Endodermal cell (in vitro differentiated cells): ENCODE measurements around the gene ERVH48-1. TPM values are rescaled to one million over a fixed set of nuclear protein-coding genes. Genes with fewer than 3 reads are reported as not detected.

ENCODE experiments used
- DNase-seq: peaks from one replicate; pipeline ENCODE4 v3.0.0-alpha.2; 2017
- H3K27ac ChIP-seq: 2 replicates; pipeline ENCODE4 v1.5.1; 2013; ENCODE audit warnings: mild to moderate bottlenecking, low read depth, low read length, moderate library complexity
- H3K27me3 ChIP-seq: 2 replicates; pipeline ENCODE4 v1.6.1; 2013; ENCODE audit warnings: mild to moderate bottlenecking, low read length, moderate library complexity; ENCODE audit not compliant: insufficient read depth, control insufficient read depth, poor library complexity, severe bottlenecking
- H3K36me3 ChIP-seq: 2 replicates; pipeline ENCODE4 v1.7.0; 2013; ENCODE audit warnings: mild to moderate bottlenecking, low read length, moderate library complexity; ENCODE audit not compliant: control insufficient read depth, insufficient read depth
- H3K4me1 ChIP-seq: one replicate; pipeline ENCODE4 v1.7.0; 2013; ENCODE audit warnings: low read length; ENCODE audit not compliant: control insufficient read depth, insufficient read depth
- H3K4me3 ChIP-seq: 2 replicates; pipeline ENCODE4 v1.5.1; 2013; ENCODE audit warnings: mild to moderate bottlenecking, low read length, moderate library complexity
- H3K9ac ChIP-seq: 2 replicates; pipeline ENCODE4 v1.6.1; 2013; ENCODE audit warnings: mild to moderate bottlenecking, low read length, moderate library complexity; ENCODE audit not compliant: poor library complexity, severe bottlenecking; ENCODE audit errors: extremely low read depth
- H3K9me3 ChIP-seq: 2 replicates; pipeline ENCODE4 v1.6.1; 2013; ENCODE audit warnings: mild to moderate bottlenecking, low read length, moderate library complexity; ENCODE audit not compliant: control insufficient read depth
- H3K27ac Mint-ChIP-seq: 2 replicates; pipeline ENCODE4 v1.8.0; 2020; ENCODE audit warnings: mixed read lengths
- H3K27me3 Mint-ChIP-seq: 2 replicates; pipeline ENCODE4 v1.8.0; 2021; ENCODE audit warnings: mild to moderate bottlenecking, mixed read lengths; ENCODE audit not compliant: insufficient read depth
- H3K36me3 Mint-ChIP-seq: 2 replicates; pipeline ENCODE4 v1.8.0; 2020; ENCODE audit warnings: low read depth, mixed read lengths
- H3K4me1 Mint-ChIP-seq: 2 replicates; pipeline ENCODE4 v1.8.0; 2020; ENCODE audit warnings: mixed read lengths
- H3K4me3 Mint-ChIP-seq: 2 replicates; pipeline ENCODE4 v1.8.0; 2020; ENCODE audit warnings: mild to moderate bottlenecking, moderate library complexity, mixed read lengths
- H3K9me3 Mint-ChIP-seq: 2 replicates; pipeline ENCODE4 v1.8.0; 2020; ENCODE audit warnings: mild to moderate bottlenecking, mixed read lengths
- WGBS, 2 experiments: methylation state at CpG; one replicate each; pipeline versions ENCODE4 v1.1.5 to v1.1.7; 2013; ENCODE audit warnings: missing lambda C conversion rate in 2 of 2, mixed read lengths in 1 of 2; ENCODE audit not compliant: insufficient coverage in 1 of 2, insufficient read length in 1 of 2; 5-methylcytosine and 5-hydroxymethylcytosine counted together
- total RNA-seq, 2 donors: library from RNA; stranded (reverse); fragmentation: NEBNext Ultra II Directional in 1 of 2; extraction: Animal tissue kit (Norgen Biotek cat#: 25700) in 1 of 2; gene quantifications; 2 replicates in 1 of 2; 3 replicates in 1 of 2; pipeline ENCODE4 v1.2.1, GENCODE V29; 2021
- TF ChIP-seq, protein P1 (sequence below): fragments of 200-600 bp; sonication (generic); conservative IDR thresholded peaks from 2 replicates; pipeline ENCODE4 v1.5.0; 2021; ENCODE audit warnings: antibody characterized with exemption, mild to moderate bottlenecking

The ERVH48-1 gene
- total RNA-seq, 2 donors from 2014 or later, result 34.0 to 186 TPM

DNA sequence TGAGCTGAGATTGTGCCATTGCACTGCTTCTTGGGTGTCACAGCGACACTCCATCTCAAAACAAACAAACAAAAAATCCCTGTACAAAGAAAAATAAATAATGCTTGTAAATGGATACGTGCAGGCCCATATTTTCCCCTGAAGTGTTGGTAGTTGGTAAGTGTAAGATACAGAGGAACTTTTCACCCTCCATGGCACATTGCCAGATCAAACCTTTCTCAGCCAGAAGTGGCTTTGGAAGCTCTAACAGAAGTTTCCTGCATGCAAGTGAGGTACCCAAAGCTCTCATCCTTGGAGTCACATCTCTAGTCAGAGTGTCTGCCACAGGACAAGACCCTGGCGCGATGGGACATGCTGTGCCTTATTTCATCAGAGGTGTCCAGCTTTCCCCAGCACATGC is 25.0 kb downstream of the ERVH48-1 start:
- Histone ChIP-seq H3K4me3 (no peak overlapping the region), H3K36me3 (peaks cover 66% of the 10 kb centered on the region), H3K9me3 (no peaks in the 10 kb centered on the region), H3K27me3 (no peaks in the 10 kb centered on the region), H3K27ac (no peak overlapping the region), H3K9ac (no peak overlapping the region), H3K4me1 (no peaks in the 10 kb centered on the region)
- no peak for DNase-seq
- Mint-ChIP-seq H3K27me3 (no peaks in the 10 kb centered on the region), H3K36me3 (peaks cover 54% of the 10 kb centered on the region), H3K9me3 (no peaks in the 10 kb centered on the region), H3K27ac (no peak overlapping the region), H3K4me1 (no peaks in the 10 kb centered on the region), H3K4me3 (no peak overlapping the region)
- TF ChIP-seq, protein P1, sequence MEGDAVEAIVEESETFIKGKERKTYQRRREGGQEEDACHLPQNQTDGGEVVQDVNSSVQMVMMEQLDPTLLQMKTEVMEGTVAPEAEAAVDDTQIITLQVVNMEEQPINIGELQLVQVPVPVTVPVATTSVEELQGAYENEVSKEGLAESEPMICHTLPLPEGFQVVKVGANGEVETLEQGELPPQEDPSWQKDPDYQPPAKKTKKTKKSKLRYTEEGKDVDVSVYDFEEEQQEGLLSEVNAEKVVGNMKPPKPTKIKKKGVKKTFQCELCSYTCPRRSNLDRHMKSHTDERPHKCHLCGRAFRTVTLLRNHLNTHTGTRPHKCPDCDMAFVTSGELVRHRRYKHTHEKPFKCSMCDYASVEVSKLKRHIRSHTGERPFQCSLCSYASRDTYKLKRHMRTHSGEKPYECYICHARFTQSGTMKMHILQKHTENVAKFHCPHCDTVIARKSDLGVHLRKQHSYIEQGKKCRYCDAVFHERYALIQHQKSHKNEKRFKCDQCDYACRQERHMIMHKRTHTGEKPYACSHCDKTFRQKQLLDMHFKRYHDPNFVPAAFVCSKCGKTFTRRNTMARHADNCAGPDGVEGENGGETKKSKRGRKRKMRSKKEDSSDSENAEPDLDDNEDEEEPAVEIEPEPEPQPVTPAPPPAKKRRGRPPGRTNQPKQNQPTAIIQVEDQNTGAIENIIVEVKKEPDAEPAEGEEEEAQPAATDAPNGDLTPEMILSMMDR, result no peak
- 91 to 100% methylated on average over 3 to 4 of the region's 4 CpGs for WGBS, 2 experiments

DNA sequence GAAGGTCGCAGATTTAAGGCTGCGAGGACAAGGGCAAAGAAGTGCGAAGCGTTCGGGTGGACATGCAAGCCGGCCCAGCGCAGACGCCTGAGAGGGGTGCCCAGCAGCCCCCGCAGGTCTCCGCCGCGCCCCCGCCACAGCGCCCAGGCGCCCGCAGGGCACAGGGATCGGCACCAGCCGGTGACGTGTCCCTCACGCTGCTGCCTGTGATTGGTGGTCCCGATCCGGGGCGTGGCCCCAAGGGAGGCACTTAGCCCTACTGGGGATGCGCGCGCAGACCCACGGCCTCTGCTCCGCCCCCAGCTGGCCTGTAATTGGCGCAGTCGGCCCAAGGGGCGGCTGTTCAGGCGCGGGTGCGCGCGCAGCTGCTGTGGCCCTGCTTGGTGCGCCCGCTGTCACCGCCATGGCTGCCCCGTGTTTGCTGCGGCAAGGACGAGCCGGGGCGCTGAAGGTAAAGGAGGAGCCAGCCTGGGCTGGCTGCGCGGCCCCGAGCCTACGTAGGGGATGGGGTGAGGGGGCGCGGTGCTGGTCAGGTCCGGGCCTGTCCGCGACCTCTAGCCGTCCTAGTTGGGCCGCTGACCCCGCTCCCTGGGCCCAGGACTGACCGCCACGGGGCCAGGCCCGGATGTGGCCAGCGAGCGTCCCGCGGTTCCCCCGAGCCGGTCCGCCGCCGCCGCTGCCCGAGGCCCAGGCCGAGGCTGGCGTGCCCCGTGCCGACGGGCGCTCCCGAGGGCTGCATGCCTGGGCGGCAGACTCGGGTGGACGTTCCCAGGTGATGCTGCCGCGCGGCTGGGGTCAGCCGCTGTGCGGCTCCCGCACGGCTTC is 32.3 kb downstream of the ERVH48-1 start, which contains the start of gene NDUFV3:
TSS of gene NDUFV3 (plus strand) at position 379 of the 825 bp plus-strand sequence. CDS start at position 404, 25 bp downstream.
- Histone ChIP-seq H3K36me3 (peaks cover 19% of the 10 kb centered on the region), H3K4me3 (peak within 1 kb of the TSS; percentile 89), H3K4me1 (peaks cover 4% of the 10 kb centered on the region), H3K27ac (peak within 1 kb of the TSS; percentile 79), H3K9me3 (no peaks in the 10 kb centered on the region), H3K27me3 (no peaks in the 10 kb centered on the region), H3K9ac (peak within 1 kb of the TSS; percentile 85)
- Mint-ChIP-seq H3K4me3 (peak within 1 kb of the TSS; percentile 79), H3K9me3 (no peaks in the 10 kb centered on the region), H3K27me3 (no peaks in the 10 kb centered on the region), H3K36me3 (peaks cover 10% of the 10 kb centered on the region), H3K4me1 (peaks cover 9% of the 10 kb centered on the region), H3K27ac (peak within 1 kb of the TSS; percentile 97)
- 0% methylated on average over 30 to 87 of the region's 87 CpGs for WGBS, 2 experiments
- DNase-seq, result peak; percentile 100
- TF ChIP-seq, protein P1, result no peak

DNA sequence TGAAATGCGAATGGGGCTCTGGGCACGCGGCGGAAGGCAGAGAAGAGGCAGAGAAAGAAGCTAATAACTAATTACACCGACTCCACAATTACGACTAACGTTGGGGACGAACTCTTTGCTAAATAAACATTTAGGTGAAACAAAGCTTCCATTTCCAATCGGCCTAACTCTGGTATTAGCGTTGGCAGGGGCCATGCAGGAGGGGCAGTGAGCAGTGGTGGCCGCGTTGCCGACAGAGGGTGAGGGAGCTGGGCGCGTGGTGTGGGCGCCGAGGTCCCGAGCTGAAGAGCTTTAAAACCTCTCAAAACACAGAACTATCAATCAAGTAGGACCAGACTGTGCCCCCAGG is 32.9 kb downstream of the ERVH48-1 start:
- DNase-seq, result no peak
- H3K27me3 ChIP-seq, result no peaks in the 10 kb centered on the region
- H3K9ac ChIP-seq, result peak overlapping the region; percentile 85
- peak overlapping the region; percentile 97 for H3K27ac Mint-ChIP-seq
- no peaks in the 10 kb centered on the region for H3K9me3 Mint-ChIP-seq
- H3K4me3 Mint-ChIP-seq, result peak overlapping the region; percentile 79
- peaks cover 4% of the 10 kb centered on the region for H3K4me1 ChIP-seq
- H3K27me3 Mint-ChIP-seq, result no peaks in the 10 kb centered on the region
- peak overlapping the region; percentile 89 for H3K4me3 ChIP-seq
- peaks cover 9% of the 10 kb centered on the region for H3K4me1 Mint-ChIP-seq
- TF ChIP-seq, protein P1, result no peak
- H3K36me3 Mint-ChIP-seq, result peaks cover 6% of the 10 kb centered on the region
- peak overlapping the region; percentile 79 for H3K27ac ChIP-seq
- H3K36me3 ChIP-seq, result peaks cover 14% of the 10 kb centered on the region
- WGBS, 2 experiments, result 38 to 44% methylated on average over 9 to 18 of the region's 18 CpGs
- H3K9me3 ChIP-seq, result no peaks in the 10 kb centered on the region
